Stimulated activated naive CD4-positive, alpha-beta T cell (primary cell): ENCODE data around the gene TSPAN17.

Experiments used
- DNase-seq, 6 experiments: peaks; one replicate each; lab custom pipeline; 2025; lab: John Stamatoyannopoulos, UW

Gene TSPAN17

DNA sequence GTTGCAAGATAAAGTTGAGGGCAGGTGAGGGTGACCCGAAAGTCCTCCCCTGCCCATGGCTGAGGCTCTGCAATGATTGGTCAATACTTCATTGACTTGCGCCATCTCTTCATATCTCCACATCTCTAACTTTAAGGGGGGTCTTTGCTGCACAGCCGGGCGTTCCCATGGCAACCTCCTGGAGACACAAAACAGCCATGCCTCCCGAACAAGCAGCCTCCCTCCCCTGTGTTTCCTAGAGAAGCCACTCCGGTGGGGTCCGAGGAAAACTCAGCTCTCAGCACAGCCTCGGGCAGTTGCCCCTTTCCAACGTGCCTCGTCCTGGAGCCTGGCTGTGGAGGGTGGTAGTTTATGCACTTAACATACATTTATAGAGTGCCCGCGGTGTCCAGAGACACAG, 57.5 kb downstream of the TSPAN17 start:
- no peak for DNase-seq
